BJ (cell line): ENCODE results near the gene ZSCAN31. TPM values are rescaled to one million over a fixed set of nuclear protein-coding genes. Genes with fewer than 3 reads are reported as not detected.

Source experiments
- CTCF ChIA-PET: fragments of 350-600 bp; formaldehyde crosslinking; extraction: SDS; loops from one replicate; lab custom pipeline; 2021; ENCODE audit warnings: antibody characterized with exemption, inconsistent platforms; lab: Yijun Ruan, JAX
- POLR2A ChIA-PET: fragments of 300-600 bp; sonication (Branson Sonifier 250); formaldehyde crosslinking; extraction: SDS; loops from one replicate; lab custom pipeline; 2021; ENCODE audit warnings: antibody characterized with exemption; lab: Charles Lee
- DNase-seq: peaks from one replicate; pipeline ENCODE4 v3.0.0-alpha.2; 2011; ENCODE audit warnings: low read depth
- H3K27me3 ChIP-seq: 2 replicates; pipeline ENCODE4 v1.6.0; 2011; ENCODE audit warnings: low read length; ENCODE audit not compliant: control insufficient read depth, insufficient read depth
- H3K36me3 ChIP-seq: 2 replicates; pipeline ENCODE4 v1.5.1; 2011; ENCODE audit warnings: low read length; ENCODE audit not compliant: control insufficient read depth, insufficient read depth
- H3K4me3 ChIP-seq: 2 replicates; pipeline ENCODE4 v1.5.1; 2011; ENCODE audit warnings: low read depth, mild to moderate bottlenecking, control low read depth, low read length
- polyA plus RNA-seq: library from polyadenylated mRNA; depleted of rRNA; stranded (reverse); fragments of >200 nt; gene quantifications from 2 replicates; pipeline ENCODE4 v1.2.3, GENCODE V29; 2011
- TF ChIP-seq, protein P1 (sequence below): IDR thresholded peaks from 2 replicates; pipeline ENCODE4 v1.5.1; 2011; ENCODE audit warnings: low read depth, mild to moderate bottlenecking, control low read depth, inconsistent platforms, low read length, moderate library complexity; ENCODE audit not compliant: insufficient read depth

ZSCAN31 gene
- polyA plus RNA-seq, 1 experiment, result 1.7 TPM

DNA sequence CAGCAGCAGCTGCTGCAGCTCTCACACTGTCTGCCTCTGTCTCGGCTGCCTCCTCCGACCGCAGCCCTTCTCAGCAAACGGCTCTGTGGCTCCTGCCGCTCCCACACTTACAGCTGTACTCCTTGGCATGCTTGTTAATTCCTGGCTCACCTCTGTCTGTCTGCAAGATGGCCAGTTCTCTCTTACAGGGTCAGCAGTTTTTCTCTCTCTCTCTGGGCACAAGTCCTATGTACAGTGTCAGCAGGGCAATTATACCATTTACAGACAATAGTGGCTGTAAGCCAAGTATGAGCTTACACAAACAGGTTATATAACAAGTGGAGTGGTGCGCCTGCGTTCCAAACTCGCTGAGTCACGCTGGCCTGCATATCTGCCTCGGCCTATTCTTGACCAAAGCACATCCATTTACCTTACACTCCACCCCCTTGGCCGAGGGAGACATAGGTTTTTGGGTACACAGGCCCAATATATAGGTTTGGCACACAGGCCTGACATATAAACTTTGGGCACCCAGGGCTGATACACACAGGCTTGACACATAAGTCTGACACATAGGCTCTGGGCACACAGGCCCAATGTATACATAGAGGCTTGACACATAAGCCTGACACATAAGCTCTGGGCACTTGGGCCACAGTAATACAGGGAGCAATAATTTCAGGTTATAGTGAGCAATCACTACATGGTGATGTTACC lies 18.2 kb upstream of the ZSCAN31 start:
- POLR2A ChIA-PET, result no interaction called here
- no peak for DNase-seq
- TF ChIP-seq, protein P1, sequence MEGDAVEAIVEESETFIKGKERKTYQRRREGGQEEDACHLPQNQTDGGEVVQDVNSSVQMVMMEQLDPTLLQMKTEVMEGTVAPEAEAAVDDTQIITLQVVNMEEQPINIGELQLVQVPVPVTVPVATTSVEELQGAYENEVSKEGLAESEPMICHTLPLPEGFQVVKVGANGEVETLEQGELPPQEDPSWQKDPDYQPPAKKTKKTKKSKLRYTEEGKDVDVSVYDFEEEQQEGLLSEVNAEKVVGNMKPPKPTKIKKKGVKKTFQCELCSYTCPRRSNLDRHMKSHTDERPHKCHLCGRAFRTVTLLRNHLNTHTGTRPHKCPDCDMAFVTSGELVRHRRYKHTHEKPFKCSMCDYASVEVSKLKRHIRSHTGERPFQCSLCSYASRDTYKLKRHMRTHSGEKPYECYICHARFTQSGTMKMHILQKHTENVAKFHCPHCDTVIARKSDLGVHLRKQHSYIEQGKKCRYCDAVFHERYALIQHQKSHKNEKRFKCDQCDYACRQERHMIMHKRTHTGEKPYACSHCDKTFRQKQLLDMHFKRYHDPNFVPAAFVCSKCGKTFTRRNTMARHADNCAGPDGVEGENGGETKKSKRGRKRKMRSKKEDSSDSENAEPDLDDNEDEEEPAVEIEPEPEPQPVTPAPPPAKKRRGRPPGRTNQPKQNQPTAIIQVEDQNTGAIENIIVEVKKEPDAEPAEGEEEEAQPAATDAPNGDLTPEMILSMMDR, result no peak

DNA sequence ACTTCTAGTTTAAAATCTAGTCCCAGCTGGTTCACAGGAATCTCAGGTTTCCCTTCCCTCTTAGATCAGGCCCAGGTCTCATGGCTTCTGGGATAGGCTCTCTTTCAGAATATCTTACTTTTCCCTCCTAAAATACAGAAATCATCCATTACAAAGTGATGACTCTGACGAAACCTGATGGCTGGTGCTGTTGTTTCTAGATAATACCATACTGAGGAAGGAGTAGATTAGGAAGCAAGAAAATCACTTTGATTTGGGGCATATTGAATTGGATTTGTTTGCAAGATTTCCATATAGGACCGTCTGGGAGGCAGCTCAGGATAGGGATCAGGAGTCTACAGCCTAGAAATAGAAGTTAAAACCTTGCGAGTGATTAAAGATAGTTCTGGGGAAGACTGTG lies 17.4 kb upstream of the ZSCAN31 start:
- POLR2A ChIA-PET, result no interaction called here
- TF ChIP-seq, protein P1, result no peak
- no peaks in the 10 kb centered on the region for H3K27me3 ChIP-seq
- H3K36me3 ChIP-seq, result no peaks in the 10 kb centered on the region; the same call in 1 of the 2 replicates
- no peak for DNase-seq
- H3K4me3 ChIP-seq, result no peak overlapping the region
- CTCF ChIA-PET, result no interaction called here

More for the DNA sequence above, 18.2 kb upstream of the ZSCAN31 start:
- H3K36me3 ChIP-seq, result no peaks in the 10 kb centered on the region; the same call in 1 of the 2 replicates
- no peaks in the 10 kb centered on the region for H3K27me3 ChIP-seq
- no peak overlapping the region for H3K4me3 ChIP-seq
- CTCF ChIA-PET, result interaction anchor here (2.5 kb wide), 1 partner anchor 29 kb away, joined by 14 read pairs; no protein-coding TSS in a partner anchor

DNA sequence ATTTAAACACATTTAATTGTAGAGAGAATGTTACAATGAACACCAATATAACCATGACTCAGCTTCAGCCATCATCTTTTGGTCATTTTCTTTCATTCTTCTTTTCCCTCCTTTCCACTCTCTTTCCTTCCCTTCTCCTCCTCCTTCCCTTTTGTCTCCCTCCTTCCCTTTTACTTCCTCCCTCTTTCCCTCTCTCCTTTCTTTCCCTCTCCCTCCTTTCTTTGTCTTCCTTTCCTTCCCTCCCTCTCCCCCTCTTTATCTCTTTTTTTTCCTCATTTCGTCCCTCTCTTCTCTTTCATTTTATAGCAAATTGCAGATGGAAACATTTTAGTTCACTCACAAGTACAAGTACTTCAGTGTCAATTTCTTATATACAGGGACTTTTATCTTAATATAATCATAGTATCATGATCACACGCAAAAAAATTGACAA lies 15.6 kb upstream of the ZSCAN31 start:
- ChIA-PET POLR2A (no interaction called here), CTCF (interaction anchor here (0.6 to 1.1 kb wide), 2 partner anchors 32 to 583 kb away, joined by 3 read pairs; no protein-coding TSS in a partner anchor)
- DNase-seq, result no peak
- no peaks in the 10 kb centered on the region for H3K36me3 ChIP-seq
- TF ChIP-seq, protein P1, result no peak
- H3K4me3 ChIP-seq, result no peak overlapping the region
- H3K27me3 ChIP-seq, result no peaks in the 10 kb centered on the region

DNA sequence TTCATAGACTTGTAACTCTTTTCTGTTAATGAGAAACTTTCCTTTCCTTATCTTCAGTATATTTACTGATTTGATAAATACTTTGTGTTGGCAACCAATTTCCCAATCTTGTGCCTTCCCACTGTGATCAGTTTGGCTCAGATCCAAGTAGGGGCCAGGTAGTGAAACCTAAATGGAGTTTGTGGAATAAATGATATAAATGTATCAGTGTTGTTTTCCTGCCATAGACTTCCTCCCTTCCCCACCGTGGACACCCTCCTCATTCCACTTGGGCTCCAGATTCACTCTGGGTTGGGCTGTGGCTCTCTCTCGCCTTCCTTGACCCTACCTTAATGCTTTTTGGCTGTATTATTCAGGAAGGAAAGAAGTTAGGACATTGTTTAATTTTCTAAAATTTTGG lies 15.1 kb upstream of the ZSCAN31 start:
- Histone ChIP-seq H3K36me3 (no peaks in the 10 kb centered on the region), H3K4me3 (no peak overlapping the region), H3K27me3 (no peaks in the 10 kb centered on the region)
- ChIA-PET CTCF (interaction anchor here (1.1 kb wide), 1 partner anchor 32 kb away, joined by 3 read pairs; no protein-coding TSS in a partner anchor), POLR2A (no interaction called here)
- TF ChIP-seq, protein P1, result no peak
- DNase-seq, result no peak

DNA sequence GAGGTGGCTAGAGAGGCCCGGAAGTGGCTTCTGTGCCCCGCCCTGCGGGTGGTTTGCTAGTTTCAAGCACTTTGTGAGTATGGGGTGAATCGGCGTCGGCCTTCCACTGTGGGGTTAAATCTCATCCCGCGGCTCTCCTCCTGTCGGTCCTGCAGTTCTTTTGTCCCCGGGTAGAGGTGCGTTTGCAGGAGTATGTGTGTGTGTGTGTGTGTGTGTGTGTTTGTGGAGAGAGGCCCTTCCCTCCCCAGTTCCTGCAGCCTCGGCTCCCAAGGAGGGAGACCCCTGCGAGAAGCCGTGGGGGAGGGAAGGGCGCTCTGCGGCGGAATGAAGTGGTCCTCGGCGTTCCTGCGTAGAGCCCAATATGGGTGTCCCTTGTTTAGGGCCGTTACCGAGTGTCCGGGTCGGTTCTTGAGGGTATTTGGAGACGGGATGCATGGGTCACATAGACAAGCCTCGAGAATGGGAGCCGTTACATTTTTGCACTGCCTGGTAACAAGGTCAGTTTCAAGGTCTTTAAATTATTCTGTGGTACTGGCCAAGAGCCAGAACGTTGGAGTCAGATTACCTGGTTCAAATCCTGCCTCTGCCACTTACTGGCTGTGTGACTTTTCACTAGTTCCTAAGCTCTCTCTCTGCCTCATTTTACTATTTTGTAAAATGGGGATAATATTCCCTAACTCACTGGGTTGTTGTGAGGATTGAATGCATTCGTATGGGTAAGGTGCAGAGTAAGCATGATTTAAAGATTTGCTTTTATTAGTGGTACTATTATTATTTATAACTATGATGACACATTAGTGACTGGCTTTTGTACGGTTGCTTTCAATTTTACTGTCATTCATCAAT lies 14.2 kb upstream of the ZSCAN31 start, which contains the start of gene ZKSCAN3:
Gene ZKSCAN3, plus strand, starts transcription at position 56 of the 846 bp plus-strand sequence. CDS start 9,640 bp downstream, outside the sequence.
- TF ChIP-seq, protein P1, result no peak
- ChIA-PET CTCF (interaction anchor here (1.1 kb wide), 1 partner anchor 33 kb away, joined by 3 read pairs; no protein-coding TSS in a partner anchor), POLR2A (interaction anchor here (0.5 kb wide), 1 partner anchor 849 kb away, joined by 6 read pairs; no protein-coding TSS in a partner anchor)

More for the DNA sequence above, 14.2 kb upstream of the ZSCAN31 start, which contains the start of gene ZKSCAN3:
- DNase-seq, result no peak
- no peaks in the 10 kb centered on the region for H3K36me3 ChIP-seq
- peaks cover 6% of the 10 kb centered on the region for H3K27me3 ChIP-seq
- H3K4me3 ChIP-seq, result peak within 1 kb of the TSS; percentile 55
